Neural cell (in vitro differentiated cells): ENCODE measurements around the gene TAOK3. TPM values are rescaled to one million over a fixed set of nuclear protein-coding genes. Genes with fewer than 3 reads are reported as not detected.

Experiments used
- H2AFZ ChIP-seq: fragments of 200-600, 300-800 bp; sonication (generic), shearing (Covaris generic); 2 replicates; pipeline ENCODE4 v1.6.0; 2014; ENCODE audit warnings: low read depth, mild to moderate bottlenecking, antibody characterized with exemption, low read length, moderate library complexity
- H3F3A ChIP-seq: fragments of 200-600 bp; shearing (Covaris generic); 2 replicates; pipeline ENCODE4 v1.6.1; 2016; ENCODE audit warnings: mild to moderate bottlenecking, moderate library complexity, mixed read lengths, antibody characterized with exemption, low read length; ENCODE audit not compliant: insufficient read depth, poor library complexity, severe bottlenecking
- H3K27ac ChIP-seq: fragments of 200-600, 300-800 bp; sonication (generic), shearing (Covaris generic); 2 replicates; pipeline ENCODE4 v1.5.1; 2014; ENCODE audit warnings: mild to moderate bottlenecking, low read length, moderate library complexity
- H3K27me3 ChIP-seq: fragments of 300-800, 200-600 bp; sonication (generic), shearing (Covaris generic); 2 replicates; pipeline ENCODE4 v1.6.0; 2014; ENCODE audit warnings: mild to moderate bottlenecking, low read depth, low read length, moderate library complexity; ENCODE audit not compliant: insufficient read depth
- H3K36me3 ChIP-seq: fragments of 300-800, 200-600 bp; sonication (generic), shearing (Covaris generic); 2 replicates; pipeline ENCODE4 v1.5.1; 2014; ENCODE audit warnings: mild to moderate bottlenecking, antibody characterized with exemption, low read length, moderate library complexity; ENCODE audit not compliant: insufficient read depth
- H3K4me2 ChIP-seq: fragments of 300-800, 200-600 bp; sonication (generic), shearing (Covaris generic); 2 replicates; pipeline ENCODE4 v1.6.0; 2014; ENCODE audit warnings: mild to moderate bottlenecking, low read length
- H3K4me3 ChIP-seq: fragments of 300-800, 200-600 bp; sonication (generic), shearing (Covaris generic); 2 replicates; pipeline ENCODE4 v1.5.1; 2014; ENCODE audit warnings: mild to moderate bottlenecking, low read length, moderate library complexity
- H3K79me2 ChIP-seq: fragments of 200-600 bp; shearing (Covaris generic); replicated peaks from 2 replicates; pipeline ENCODE4 v1.6.0; 2014; ENCODE audit warnings: mild to moderate bottlenecking, low read length, moderate library complexity; ENCODE audit not compliant: insufficient read depth
- H3K9ac ChIP-seq: fragments of 300-800, 200-600 bp; sonication (generic), shearing (Covaris generic); 2 replicates; pipeline ENCODE4 v1.6.1; 2016; ENCODE audit warnings: mild to moderate bottlenecking, low read length, mixed read lengths
- H3K9me2 ChIP-seq: fragments of 200-600 bp; shearing (Covaris generic); 2 replicates; pipeline ENCODE4 v1.6.1; 2016; ENCODE audit warnings: mild to moderate bottlenecking, low read length, mixed read lengths; ENCODE audit not compliant: insufficient read depth
- H3K9me3 ChIP-seq: fragments of 200-600, 300-800 bp; sonication (generic), shearing (Covaris generic); 2 replicates; pipeline ENCODE4 v1.6.1; 2016; ENCODE audit warnings: mild to moderate bottlenecking, mixed run types, low read length, moderate library complexity, mixed read lengths
- H4K20me1 ChIP-seq: fragments of 200-600 bp; shearing (Covaris generic); 2 replicates; pipeline ENCODE4 v1.6.1; 2016; ENCODE audit warnings: mild to moderate bottlenecking, mixed run types; ENCODE audit not compliant: insufficient read depth
- EP300 ChIP-seq: fragments of 450-650 bp; conservative IDR thresholded peaks from 2 replicates; pipeline ENCODE4 v1.6.1; 2014; ENCODE audit warnings: antibody characterized with exemption, mild to moderate bottlenecking, moderate library complexity; ENCODE audit not compliant: poor library complexity, severe bottlenecking
- EZH2 ChIP-seq: fragments of 200-600, 300-800 bp; shearing (Covaris generic), sonication (generic); IDR thresholded peaks from 2 replicates; pipeline ENCODE4 v1.6.1; 2014; ENCODE audit warnings: antibody characterized with exemption, low read length, borderline replicate concordance, mild to moderate bottlenecking; ENCODE audit not compliant: insufficient read depth, poor library complexity, severe bottlenecking
- MXI1 ChIP-seq: fragments of 450-650 bp; conservative IDR thresholded peaks from 2 replicates; pipeline ENCODE4 v1.6.1; 2014; ENCODE audit warnings: antibody characterized with exemption, mild to moderate bottlenecking; ENCODE audit not compliant: poor library complexity, severe bottlenecking
- POLR2AphosphoS5 ChIP-seq: IDR thresholded peaks from 2 replicates; pipeline ENCODE4 v1.6.1; 2012
- RAD21 ChIP-seq: fragments of 450-650 bp; conservative IDR thresholded peaks from 2 replicates; pipeline ENCODE4 v1.6.1; 2014; ENCODE audit warnings: antibody characterized with exemption, mild to moderate bottlenecking, moderate library complexity
- REST ChIP-seq: IDR thresholded peaks from 2 replicates; pipeline ENCODE4 v1.6.1; 2012; ENCODE audit warnings: borderline replicate concordance
- SMC3 ChIP-seq: fragments of 450-650 bp; conservative IDR thresholded peaks from 2 replicates; pipeline ENCODE4 v1.6.1; 2014; ENCODE audit warnings: antibody characterized with exemption, mild to moderate bottlenecking, moderate library complexity; ENCODE audit not compliant: poor library complexity
- TAF1 ChIP-seq: IDR thresholded peaks from 2 replicates; pipeline ENCODE4 v1.6.1; 2012; ENCODE audit warnings: low read depth
- polyA plus RNA-seq: library from polyadenylated mRNA; depleted of rRNA; stranded (reverse); fragments of >200 nt; gene quantifications from 2 replicates; pipeline ENCODE4 v1.2.3, GENCODE V29; 2014
- TF ChIP-seq, protein P1 (sequence below): fragments of 450-650 bp; IDR thresholded peaks from 2 replicates; pipeline ENCODE4 v1.5.1; 2014; ENCODE audit warnings: antibody characterized with exemption, mild to moderate bottlenecking, moderate library complexity; ENCODE audit not compliant: poor library complexity, severe bottlenecking

The TAOK3 gene
- polyA plus RNA-seq, 1 donor from 2014 or later = 148 TPM

DNA sequence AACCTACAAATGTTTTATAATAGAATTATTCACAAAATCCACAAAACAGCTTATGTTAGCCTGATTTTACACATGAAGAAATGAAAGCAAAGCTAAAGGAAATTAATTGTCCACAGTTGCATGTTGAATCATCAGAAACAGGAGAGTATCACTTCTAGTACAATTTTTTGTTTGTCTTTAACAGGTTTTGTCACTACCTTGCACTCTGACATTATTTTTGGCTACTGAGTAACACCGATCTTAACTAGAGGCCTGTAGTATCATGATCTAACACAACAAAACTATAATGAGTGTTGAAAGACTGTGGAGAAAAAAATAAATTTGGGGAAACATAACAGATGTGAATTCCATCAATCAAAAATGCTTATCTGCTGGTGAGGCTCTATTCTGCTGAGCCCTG, 60.1 kb downstream of the TAOK3 start:
- no peaks in the 10 kb centered on the region for H3F3A ChIP-seq
- no peak overlapping the region for H3K4me3 ChIP-seq
- no peak overlapping the region for H3K27ac ChIP-seq
- no peaks in the 10 kb centered on the region for H3K79me2 ChIP-seq
- no peak overlapping the region for H2AFZ ChIP-seq
- no peaks in the 10 kb centered on the region for H3K9me3 ChIP-seq
- H4K20me1 ChIP-seq = no peaks in the 10 kb centered on the region
- no peak overlapping the region for H3K4me2 ChIP-seq
- TF ChIP-seq SMC3 (no peak), RAD21 (no peak), TAF1 (no peak), REST (no peak), EP300 (no peak), MXI1 (no peak), EZH2 (no peak), POLR2AphosphoS5 (no peak)
- TF ChIP-seq, protein P1, sequence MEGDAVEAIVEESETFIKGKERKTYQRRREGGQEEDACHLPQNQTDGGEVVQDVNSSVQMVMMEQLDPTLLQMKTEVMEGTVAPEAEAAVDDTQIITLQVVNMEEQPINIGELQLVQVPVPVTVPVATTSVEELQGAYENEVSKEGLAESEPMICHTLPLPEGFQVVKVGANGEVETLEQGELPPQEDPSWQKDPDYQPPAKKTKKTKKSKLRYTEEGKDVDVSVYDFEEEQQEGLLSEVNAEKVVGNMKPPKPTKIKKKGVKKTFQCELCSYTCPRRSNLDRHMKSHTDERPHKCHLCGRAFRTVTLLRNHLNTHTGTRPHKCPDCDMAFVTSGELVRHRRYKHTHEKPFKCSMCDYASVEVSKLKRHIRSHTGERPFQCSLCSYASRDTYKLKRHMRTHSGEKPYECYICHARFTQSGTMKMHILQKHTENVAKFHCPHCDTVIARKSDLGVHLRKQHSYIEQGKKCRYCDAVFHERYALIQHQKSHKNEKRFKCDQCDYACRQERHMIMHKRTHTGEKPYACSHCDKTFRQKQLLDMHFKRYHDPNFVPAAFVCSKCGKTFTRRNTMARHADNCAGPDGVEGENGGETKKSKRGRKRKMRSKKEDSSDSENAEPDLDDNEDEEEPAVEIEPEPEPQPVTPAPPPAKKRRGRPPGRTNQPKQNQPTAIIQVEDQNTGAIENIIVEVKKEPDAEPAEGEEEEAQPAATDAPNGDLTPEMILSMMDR = no peak
- H3K9ac ChIP-seq = no peak overlapping the region
- H3K9me2 ChIP-seq = no peaks in the 10 kb centered on the region
- H3K27me3 ChIP-seq = no peaks in the 10 kb centered on the region
- no peaks in the 10 kb centered on the region for H3K36me3 ChIP-seq

DNA sequence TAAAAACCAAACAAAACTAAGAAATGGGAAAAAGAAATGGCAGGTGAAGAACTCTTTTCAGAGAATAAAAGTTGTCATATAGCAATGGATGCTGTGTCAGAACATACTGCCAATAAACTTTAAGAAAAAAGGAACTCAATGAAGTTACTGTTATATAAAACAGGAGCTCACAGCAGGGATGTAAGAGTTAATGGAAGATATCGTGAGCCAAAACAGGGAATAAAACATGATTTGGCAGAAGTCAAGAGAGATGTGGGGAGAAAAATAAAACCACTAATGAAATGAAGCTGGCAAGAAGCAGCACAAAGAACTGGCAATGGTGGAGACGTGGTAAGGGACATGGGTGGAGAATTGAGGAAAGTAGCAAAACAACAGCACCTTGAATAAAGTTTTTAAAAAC, 61.0 kb downstream of the TAOK3 start:
- no peaks in the 10 kb centered on the region for H3K79me2 ChIP-seq
- no peaks in the 10 kb centered on the region for H3K9me2 ChIP-seq
- no peak overlapping the region for H2AFZ ChIP-seq
- no peaks in the 10 kb centered on the region for H4K20me1 ChIP-seq
- no peaks in the 10 kb centered on the region for H3K27me3 ChIP-seq
- H3K27ac ChIP-seq = no peak overlapping the region
- H3K4me3 ChIP-seq = no peak overlapping the region
- no peaks in the 10 kb centered on the region for H3K9me3 ChIP-seq
- H3K4me2 ChIP-seq = no peak overlapping the region
- TF ChIP-seq SMC3 = no peak
- TF ChIP-seq POLR2AphosphoS5 = no peak
- no peak for TF ChIP-seq EP300
- TF ChIP-seq, protein P1 = no peak
- no peak for TF ChIP-seq MXI1
- TF ChIP-seq RAD21 = no peak
- no peak for TF ChIP-seq REST
- TF ChIP-seq TAF1 = no peak
- TF ChIP-seq EZH2 = no peak
- H3F3A ChIP-seq = no peaks in the 10 kb centered on the region
- no peak overlapping the region for H3K9ac ChIP-seq
- H3K36me3 ChIP-seq = no peaks in the 10 kb centered on the region
